ENCODE data around the gene GRK6.

Gene GRK6

DNA sequence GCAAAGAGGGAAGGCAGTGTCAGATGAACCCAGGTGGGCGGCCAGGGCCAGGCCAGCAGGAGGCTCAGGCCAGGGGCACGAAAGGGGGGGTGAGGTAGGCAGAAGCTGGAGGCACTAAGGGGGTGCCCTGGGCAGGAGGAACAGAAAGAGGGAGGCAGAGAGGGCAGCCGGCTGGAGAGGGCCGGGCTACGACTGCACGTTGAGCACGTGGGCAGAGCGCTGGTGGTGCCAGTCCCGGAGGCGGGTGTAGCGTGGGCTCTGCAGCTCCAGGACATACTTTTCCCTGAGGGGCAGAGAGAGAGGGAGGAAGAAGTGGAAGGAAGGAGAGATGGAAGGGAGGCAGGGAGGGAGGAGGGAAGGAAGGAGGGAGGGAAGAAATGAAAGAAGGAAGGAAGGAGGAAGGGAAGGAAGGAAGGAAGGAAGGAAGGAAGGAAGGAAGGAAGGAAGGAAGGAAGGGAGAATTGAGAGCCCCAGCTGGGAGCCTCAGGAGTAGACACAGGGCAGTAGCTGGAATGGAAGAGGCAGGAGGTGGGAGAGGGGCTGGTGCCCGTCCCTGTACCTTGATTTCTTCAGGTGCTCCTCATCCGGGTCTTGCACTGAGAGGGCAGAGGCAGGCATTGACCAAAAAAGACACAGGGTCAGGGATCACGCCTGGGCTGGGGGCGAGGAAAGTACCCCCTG is 64.0 kb downstream of the GRK6 start:
- DNase-seq: no peak

DNA sequence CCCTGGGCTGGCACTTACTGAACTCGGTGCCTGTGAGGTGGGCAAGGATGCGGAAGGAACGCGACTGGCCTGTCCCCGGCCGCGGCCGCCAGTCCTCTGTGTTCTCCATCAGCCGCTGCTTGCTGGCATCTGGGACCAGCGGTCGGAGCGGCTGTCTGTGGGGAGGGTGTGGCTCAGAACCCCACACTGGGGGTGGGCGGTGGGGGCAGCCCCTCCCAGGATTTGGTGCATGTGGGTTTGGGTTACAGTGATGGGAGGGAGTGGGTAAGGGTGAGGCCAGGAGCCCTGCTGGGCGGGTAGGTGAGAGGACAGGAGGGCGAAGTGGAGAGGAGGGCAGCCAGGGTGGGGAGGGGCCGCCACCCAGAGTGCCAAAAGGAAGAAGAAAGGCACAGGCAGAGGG is 64.5 kb downstream of the GRK6 start:
- DNase-seq: no peak

DNA sequence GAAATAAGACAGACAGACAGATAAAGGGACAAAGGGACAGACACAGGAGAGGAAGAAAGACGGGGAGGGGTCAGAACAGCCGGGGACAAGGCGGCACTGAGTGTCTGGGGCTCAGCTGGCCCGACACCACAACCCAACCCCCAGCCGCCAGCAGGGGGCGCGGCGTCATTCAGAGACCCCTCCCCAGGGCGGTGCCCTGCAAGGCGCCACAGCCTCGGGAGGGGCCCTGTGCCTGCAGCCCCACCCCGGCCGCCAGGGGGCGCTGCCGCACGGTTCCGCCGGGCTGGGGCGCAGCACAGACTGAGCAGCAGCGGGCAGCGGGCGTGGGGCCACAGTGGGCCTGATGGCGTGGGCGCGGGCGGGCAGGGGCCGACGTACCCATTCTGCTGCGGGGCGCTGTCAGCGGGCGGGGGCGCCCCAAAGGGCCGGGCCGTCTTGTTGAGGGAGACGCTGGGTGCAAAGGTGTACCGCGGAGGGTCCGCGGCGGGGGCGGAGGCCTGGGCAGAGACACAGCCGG is 65.0 kb downstream of the GRK6 start:
- DNase-seq: peak; percentile 45

DNA sequence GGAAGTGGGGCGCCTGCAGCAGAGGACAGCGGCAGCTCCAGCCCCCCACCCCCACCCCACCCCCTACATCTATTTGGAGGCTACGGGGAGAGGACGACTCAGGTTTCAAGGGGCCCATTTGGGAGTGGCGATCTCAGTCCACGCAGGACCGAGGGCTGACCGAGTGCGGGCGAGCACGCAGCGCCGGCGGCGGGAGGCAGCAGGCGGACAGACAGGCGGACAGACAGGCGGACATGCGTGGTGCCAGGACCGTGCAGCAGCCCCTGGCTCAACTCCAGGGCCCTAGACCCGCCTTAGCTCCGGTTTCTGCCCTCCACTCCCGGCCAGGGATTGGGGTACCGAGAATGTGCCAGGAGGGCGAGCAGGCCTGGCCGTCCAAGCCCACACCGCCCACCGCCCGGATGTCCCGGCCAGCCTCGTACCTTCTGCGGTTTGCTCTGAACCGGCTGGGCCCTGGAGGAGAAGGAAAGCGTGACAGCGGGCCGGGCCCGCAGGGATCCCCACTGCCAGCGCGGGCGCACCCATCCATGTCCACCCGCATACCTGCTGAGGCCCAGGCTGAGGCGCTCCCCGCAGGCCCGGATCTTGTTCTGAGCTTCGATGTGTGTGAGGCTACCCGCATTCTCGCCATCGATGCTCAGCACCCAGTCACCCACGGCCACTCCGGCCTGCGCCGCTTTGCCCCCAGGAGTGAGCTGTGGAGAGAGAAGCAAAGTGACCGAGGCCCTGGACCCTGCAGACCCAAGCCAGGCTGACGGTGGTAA is 65.7 kb downstream of the GRK6 start:
- DNase-seq: no peak

All from DMS53 (cell line).